Ascending aorta (tissue), 2 donors: ENCODE measurements around the gene NSD1. TPM values are rescaled to one million over a fixed set of nuclear protein-coding genes. Genes with fewer than 3 reads are reported as not detected.

Experiments
- DNase-seq, 2 donors: peaks; one replicate each; pipeline ENCODE4 v3.0.0-alpha.2; 2019; ENCODE audit warnings: low spot score in 2 of 2
- H3K27ac ChIP-seq, 2 donors: fragments of 200-600 bp; sonication (generic); one replicate each; pipeline ENCODE4 v1.5.1; 2016 to 2017; ENCODE audit warnings: mild to moderate bottlenecking in 1 of 2
- H3K27me3 ChIP-seq: fragments of 200-600 bp; sonication (generic); one replicate; pipeline ENCODE4 v1.5.1; 2017
- H3K36me3 ChIP-seq, 2 donors: fragments of 200-600 bp; sonication (generic); one replicate each; pipeline ENCODE4 v1.5.1; 2016
- H3K4me1 ChIP-seq, 2 donors: fragments of 200-600 bp; sonication (generic); one replicate each; pipeline ENCODE4 v1.5.1; 2016 to 2017; ENCODE audit warnings: mild to moderate bottlenecking in 1 of 2
- H3K4me3 ChIP-seq, 2 donors: fragments of 200-600 bp; sonication (generic); one replicate each; pipeline ENCODE4 v1.5.1; 2016 to 2017; ENCODE audit warnings: mild to moderate bottlenecking in 1 of 2
- H3K9me3 ChIP-seq, 2 donors: fragments of 200-600 bp; sonication (generic); one replicate each; pipeline ENCODE4 v1.5.1; 2016
- CTCF ChIP-seq, 3 experiments: fragments of 200-600 bp in 2 of 3; fragments of 450-650 bp in 1 of 3; sonication (generic) in 2 of 3; IDR thresholded peaks; one replicate each; pipeline ENCODE4 v1.5.1; 2016 to 2019; ENCODE audit warnings: antibody characterized with exemption in 3 of 3, mild to moderate bottlenecking in 1 of 3, moderate library complexity in 1 of 3
- intact Hi-C: fragments of 100-400 bp; cut with DNase I; formaldehyde crosslinking; loops from one replicate; pipeline ENCODE4 v1.15.1; 2023
- total RNA-seq: library from RNA; depleted of rRNA; stranded (reverse); fragments of >200 nt; gene quantifications from one replicate; pipeline ENCODE4 v1.1.0, GENCODE V29; 2016

Gene NSD1
- total RNA-seq, 1 donor from 2014 or later: 22.7 TPM

GRCh38 chr5:177186645-177187044 is 53.1 kb downstream of the NSD1 start:
- intact Hi-C loops: no loop called here
- H3K27me3 ChIP-seq: no peaks in the 10 kb centered on the region
- peaks cover 0 to 8% of the 10 kb centered on the region in 2 donors for H3K36me3 ChIP-seq
- H3K9me3 ChIP-seq: no peaks in the 10 kb centered on the region
- H3K27ac ChIP-seq: no peak overlapping the region
- TF ChIP-seq CTCF (IDR thresholded peaks at IDR 0.05): no peak
- DNase-seq: no peak
- H3K4me1 ChIP-seq: peaks cover 0 to 4% of the 10 kb centered on the region in 2 donors
- no peak overlapping the region for H3K4me3 ChIP-seq

GRCh38 chr5:177188775-177189174 is 55.2 kb downstream of the NSD1 start:
- intact Hi-C loops: no loop called here
- H3K36me3 ChIP-seq: peaks cover 8 to 24% of the 10 kb centered on the region in 2 donors
- H3K27ac ChIP-seq: no peak overlapping the region
- H3K4me1 ChIP-seq: peaks cover 0 to 3% of the 10 kb centered on the region in 2 donors
- no peak overlapping the region for H3K4me3 ChIP-seq
- H3K27me3 ChIP-seq: no peaks in the 10 kb centered on the region
- no peak for TF ChIP-seq CTCF (IDR thresholded peaks at IDR 0.05)
- H3K9me3 ChIP-seq: no peaks in the 10 kb centered on the region
- DNase-seq: no peak

GRCh38 chr5:177189416-177189815 is 55.8 kb downstream of the NSD1 start:
- H3K9me3 ChIP-seq: no peaks in the 10 kb centered on the region
- intact Hi-C loops: no loop called here
- H3K27me3 ChIP-seq: no peaks in the 10 kb centered on the region
- H3K4me1 ChIP-seq: no peaks in the 10 kb centered on the region
- no peak for DNase-seq
- no peak overlapping the region for H3K27ac ChIP-seq
- no peak for TF ChIP-seq CTCF (IDR thresholded peaks at IDR 0.05)
- no peak overlapping the region for H3K4me3 ChIP-seq
- peaks cover 9 to 29% of the 10 kb centered on the region in 2 donors for H3K36me3 ChIP-seq

GRCh38 chr5:177189965-177190364 is 56.4 kb downstream of the NSD1 start:
- H3K4me3 ChIP-seq: no peak overlapping the region
- intact Hi-C loops: loop anchor here (5.0 kb wide), 1 partner anchor 78 kb away; no protein-coding TSS in a partner anchor

GRCh38 chr5:177194268-177194667 is 60.7 kb downstream of the NSD1 start:
- intact Hi-C loops: loop anchor here (5.0 kb wide), 1 partner anchor 82 kb away; no protein-coding TSS in a partner anchor
- DNase-seq: no peak
- Histone ChIP-seq H3K9me3 (no peaks in the 10 kb centered on the region), H3K27me3 (no peaks in the 10 kb centered on the region), H3K4me1 (no peaks in the 10 kb centered on the region), H3K4me3 (no peak overlapping the region), H3K36me3 (peaks cover 29 to 36% of the 10 kb centered on the region in 2 donors), H3K27ac (no peak overlapping the region)
- TF ChIP-seq CTCF (IDR thresholded peaks at IDR 0.05): no peak

More at GRCh38 chr5:177189965-177190364, 56.4 kb downstream of the NSD1 start:
- Histone ChIP-seq H3K27ac (no peak overlapping the region), H3K27me3 (no peaks in the 10 kb centered on the region), H3K4me1 (no peaks in the 10 kb centered on the region), H3K9me3 (no peaks in the 10 kb centered on the region), H3K36me3 (peaks cover 12 to 31% of the 10 kb centered on the region in 2 donors)
- TF ChIP-seq CTCF (IDR thresholded peaks at IDR 0.05): no peak
- no peak for DNase-seq
